ENCODE data around the gene EGFL6.

The EGFL6 gene

DNA sequence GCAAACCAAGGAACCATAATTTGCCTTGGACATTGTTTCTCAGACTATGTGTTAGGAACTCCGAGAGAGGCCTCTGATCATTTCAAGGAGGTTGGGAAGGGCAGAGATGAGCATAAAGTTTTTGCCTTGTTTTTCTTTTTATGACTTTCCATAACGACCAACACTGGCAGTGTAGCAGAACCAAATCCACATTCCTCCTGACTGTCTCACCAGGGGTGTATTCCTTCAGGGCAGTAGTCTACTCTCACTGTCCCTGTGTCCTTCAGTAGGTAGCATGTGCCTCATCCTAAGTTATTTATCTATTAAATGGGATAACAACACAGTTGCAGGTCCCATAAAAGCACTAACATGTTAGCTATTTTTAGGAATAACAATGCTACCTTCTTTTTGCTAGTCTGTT, 20.8 kb downstream of the EGFL6 start:
- TF ChIP-seq ZFX (IDR thresholded peaks at IDR 0.05) = no peak
- TF ChIP-seq, protein P1, sequence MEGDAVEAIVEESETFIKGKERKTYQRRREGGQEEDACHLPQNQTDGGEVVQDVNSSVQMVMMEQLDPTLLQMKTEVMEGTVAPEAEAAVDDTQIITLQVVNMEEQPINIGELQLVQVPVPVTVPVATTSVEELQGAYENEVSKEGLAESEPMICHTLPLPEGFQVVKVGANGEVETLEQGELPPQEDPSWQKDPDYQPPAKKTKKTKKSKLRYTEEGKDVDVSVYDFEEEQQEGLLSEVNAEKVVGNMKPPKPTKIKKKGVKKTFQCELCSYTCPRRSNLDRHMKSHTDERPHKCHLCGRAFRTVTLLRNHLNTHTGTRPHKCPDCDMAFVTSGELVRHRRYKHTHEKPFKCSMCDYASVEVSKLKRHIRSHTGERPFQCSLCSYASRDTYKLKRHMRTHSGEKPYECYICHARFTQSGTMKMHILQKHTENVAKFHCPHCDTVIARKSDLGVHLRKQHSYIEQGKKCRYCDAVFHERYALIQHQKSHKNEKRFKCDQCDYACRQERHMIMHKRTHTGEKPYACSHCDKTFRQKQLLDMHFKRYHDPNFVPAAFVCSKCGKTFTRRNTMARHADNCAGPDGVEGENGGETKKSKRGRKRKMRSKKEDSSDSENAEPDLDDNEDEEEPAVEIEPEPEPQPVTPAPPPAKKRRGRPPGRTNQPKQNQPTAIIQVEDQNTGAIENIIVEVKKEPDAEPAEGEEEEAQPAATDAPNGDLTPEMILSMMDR (conservative IDR thresholded peaks at IDR 0.05) = no peak
- H3K27ac ChIP-seq = no peak overlapping the region

DNA sequence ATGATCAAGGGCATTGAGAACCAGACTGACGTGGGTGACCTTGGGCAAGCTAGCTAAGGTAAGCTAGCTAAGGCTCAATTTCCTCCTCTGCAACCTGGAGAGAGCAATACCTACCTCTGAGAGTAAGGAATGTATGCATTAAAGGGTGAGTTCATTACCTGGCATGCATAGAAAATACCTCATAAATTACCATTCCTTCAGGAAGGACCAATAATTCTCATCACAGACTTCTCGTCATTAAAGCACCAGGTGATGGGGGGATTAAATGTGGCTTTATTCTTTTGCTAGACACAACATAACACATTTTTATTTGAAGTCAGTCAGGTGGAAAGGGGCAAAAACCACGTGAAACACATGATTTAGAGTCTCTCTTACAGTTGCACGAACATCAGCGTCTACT, 21.5 kb downstream of the EGFL6 start:
- no peak overlapping the region for H3K27ac ChIP-seq
- no peak for TF ChIP-seq ZFX (IDR thresholded peaks at IDR 0.05)
- TF ChIP-seq, protein P1 (conservative IDR thresholded peaks at IDR 0.05) = no peak

DNA sequence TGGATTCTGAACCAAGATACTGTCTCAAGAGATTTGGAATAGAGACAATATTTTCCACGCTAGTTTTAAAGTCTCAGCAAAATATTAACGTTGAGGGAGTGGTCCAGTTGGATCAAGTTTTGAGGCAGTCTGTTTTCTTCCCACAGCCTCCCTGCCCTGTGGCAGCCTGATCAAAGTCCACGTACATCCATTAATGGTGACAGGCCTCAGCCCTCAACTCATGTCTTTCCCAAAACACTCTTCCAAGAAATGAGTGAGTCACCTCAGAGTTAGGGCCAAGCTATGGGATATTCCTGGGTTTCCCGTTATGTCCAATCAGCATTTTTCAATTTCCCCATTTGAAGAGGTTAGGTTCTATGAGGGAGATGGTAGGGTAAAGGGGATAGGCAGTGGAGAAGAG, 28.5 kb downstream of the EGFL6 start:
- H3K27ac ChIP-seq = no peak overlapping the region
- TF ChIP-seq, protein P1 (conservative IDR thresholded peaks at IDR 0.05) = no peak
- no peak for TF ChIP-seq ZFX (IDR thresholded peaks at IDR 0.05)

DNA sequence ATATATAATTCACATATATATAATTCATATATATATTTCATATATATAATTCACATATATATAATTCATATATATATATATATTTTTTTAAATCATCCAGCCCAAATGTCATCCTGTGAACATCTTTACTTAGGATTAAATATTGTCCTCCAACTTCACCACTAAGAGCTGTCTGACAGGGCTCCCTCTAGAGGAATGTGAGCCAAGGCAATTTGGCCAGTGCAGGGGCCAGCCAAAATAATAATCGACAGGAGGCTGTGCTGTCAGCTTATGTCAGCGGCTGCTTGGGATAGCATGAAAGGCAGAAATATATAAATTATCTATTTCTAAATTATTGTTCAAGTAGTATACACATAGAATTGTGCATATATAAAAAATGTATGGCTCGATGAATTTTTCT, 29.5 kb downstream of the EGFL6 start:
- TF ChIP-seq, protein P1 (conservative IDR thresholded peaks at IDR 0.05) = peak; percentile 37
- no peak for TF ChIP-seq ZFX (IDR thresholded peaks at IDR 0.05)
- no peak overlapping the region for H3K27ac ChIP-seq

DNA sequence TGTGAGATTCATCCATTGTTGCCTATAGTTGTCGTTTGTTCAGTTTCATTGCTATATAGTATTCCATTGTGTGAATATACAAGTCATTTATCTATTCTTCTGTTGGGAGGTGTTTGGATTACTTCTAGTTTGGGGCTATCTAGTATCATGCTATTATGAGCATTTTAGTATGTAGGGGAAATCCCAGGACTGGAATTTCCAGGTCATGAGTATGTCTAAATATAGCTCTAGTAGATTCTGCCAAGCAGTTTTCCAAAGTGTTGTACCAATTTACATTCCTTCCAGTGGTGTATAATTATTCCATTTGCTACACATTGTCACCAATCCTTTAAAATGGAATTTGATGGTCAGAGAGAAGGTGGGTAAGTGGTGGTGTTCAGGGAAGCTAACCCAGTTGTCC, 30.1 kb downstream of the EGFL6 start:
- H3K27ac ChIP-seq = no peak overlapping the region
- TF ChIP-seq ZFX (IDR thresholded peaks at IDR 0.05) = no peak
- TF ChIP-seq, protein P1 (conservative IDR thresholded peaks at IDR 0.05) = no peak

DNA sequence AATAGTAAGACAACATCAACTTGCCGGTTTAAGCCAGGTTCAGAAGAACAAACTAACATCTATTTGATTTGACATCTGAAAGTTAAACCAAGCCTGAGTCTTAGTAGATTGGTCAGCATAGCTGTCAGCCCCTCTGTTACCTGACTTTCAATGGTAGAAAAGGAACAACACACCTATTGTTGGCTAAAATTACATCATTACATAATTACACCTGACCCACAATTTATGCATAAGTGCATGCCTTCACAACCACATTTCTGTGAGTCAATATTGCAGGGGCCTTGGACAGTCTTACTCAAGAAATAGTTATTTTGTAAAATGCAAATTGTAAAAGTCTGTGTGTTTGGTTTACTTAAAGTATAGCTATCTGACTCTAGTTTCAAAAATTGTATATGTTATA, 36.2 kb downstream of the EGFL6 start:
- H3K27ac ChIP-seq = no peak overlapping the region
- no peak for TF ChIP-seq ZFX (IDR thresholded peaks at IDR 0.05)
- TF ChIP-seq, protein P1 (conservative IDR thresholded peaks at IDR 0.05) = no peak

DNA sequence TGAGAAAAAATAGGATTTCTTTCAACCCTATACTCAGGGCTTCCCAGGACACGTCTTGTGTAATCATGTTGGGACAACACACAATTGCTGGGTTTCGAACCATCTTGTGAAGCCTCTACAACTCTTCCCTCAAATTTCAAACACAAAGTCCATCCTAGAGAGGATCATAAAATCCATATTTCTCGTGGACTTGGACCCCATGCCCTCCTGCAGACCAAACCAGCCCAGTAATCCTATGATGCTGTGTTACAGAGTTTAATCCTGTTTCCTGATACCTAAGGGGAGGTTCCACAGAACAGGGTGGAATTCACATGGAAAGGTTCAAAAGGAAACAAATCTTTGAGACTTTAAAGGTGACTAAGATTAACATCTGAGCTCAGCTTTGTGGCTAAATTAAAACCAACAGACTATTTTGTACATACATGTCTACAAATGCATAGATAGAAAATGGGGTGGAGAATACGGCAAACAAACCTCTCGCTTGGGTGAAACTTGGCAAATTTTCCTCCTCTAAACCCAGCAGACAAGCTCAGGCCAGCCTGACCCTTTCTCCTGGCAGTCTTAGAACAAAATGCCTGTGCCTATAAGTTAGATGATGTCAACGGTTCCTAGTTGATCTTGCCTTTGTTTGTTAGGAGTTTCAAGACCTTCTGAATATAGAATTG, 38.1 kb downstream of the EGFL6 start:
- TF ChIP-seq ZFX (IDR thresholded peaks at IDR 0.05) = no peak
- TF ChIP-seq, protein P1 (conservative IDR thresholded peaks at IDR 0.05) = no peak
- no peak overlapping the region for H3K27ac ChIP-seq

All from C4-2B (cell line).